BE2C (cell line): ENCODE data around the gene HDGFL2.

Source experiments
- DNase-seq: peaks from one replicate; pipeline ENCODE4 v3.0.0-alpha.2; 2020
- H3K27me3 ChIP-seq: fragments of 250-450 bp; sonication (Bioruptor Pico); 2 replicates; pipeline ENCODE4 v1.5.1; 2020; ENCODE audit warnings: mild to moderate bottlenecking
- H3K36me3 ChIP-seq: fragments of 250-450 bp; sonication (Bioruptor Pico); 2 replicates; pipeline ENCODE4 v1.5.1; 2020; ENCODE audit warnings: mild to moderate bottlenecking
- H3K4me1 ChIP-seq: fragments of 250-450 bp; sonication (Bioruptor Pico); 2 replicates; pipeline ENCODE4 v1.5.1; 2020
- H3K4me3 ChIP-seq: 2 replicates; pipeline ENCODE4 v1.5.1; 2011; ENCODE audit warnings: low read depth, low read length
- H3K9me3 ChIP-seq: fragments of 250-450 bp; sonication (Bioruptor Pico); 2 replicates; pipeline ENCODE4 v1.5.1; 2020
- TF ChIP-seq, protein P1 (sequence below): IDR thresholded peaks from 2 replicates; pipeline ENCODE4 v1.5.1; 2012; ENCODE audit warnings: mild to moderate bottlenecking, low read depth, low read length

HDGFL2 gene

GRCh38 chr19:4506449-4507149 is 34.5 kb downstream of the HDGFL2 start:
- Histone ChIP-seq H3K9me3 (no peaks in the 10 kb centered on the region), H3K36me3 (peaks cover 13% of the 10 kb centered on the region), H3K4me3 (no peak overlapping the region), H3K27me3 (no peaks in the 10 kb centered on the region), H3K4me1 (no peaks in the 10 kb centered on the region)
- DNase-seq: no peak
- TF ChIP-seq, protein P1, sequence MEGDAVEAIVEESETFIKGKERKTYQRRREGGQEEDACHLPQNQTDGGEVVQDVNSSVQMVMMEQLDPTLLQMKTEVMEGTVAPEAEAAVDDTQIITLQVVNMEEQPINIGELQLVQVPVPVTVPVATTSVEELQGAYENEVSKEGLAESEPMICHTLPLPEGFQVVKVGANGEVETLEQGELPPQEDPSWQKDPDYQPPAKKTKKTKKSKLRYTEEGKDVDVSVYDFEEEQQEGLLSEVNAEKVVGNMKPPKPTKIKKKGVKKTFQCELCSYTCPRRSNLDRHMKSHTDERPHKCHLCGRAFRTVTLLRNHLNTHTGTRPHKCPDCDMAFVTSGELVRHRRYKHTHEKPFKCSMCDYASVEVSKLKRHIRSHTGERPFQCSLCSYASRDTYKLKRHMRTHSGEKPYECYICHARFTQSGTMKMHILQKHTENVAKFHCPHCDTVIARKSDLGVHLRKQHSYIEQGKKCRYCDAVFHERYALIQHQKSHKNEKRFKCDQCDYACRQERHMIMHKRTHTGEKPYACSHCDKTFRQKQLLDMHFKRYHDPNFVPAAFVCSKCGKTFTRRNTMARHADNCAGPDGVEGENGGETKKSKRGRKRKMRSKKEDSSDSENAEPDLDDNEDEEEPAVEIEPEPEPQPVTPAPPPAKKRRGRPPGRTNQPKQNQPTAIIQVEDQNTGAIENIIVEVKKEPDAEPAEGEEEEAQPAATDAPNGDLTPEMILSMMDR: peak; percentile 20; the same call in 1 of the 2 replicates

GRCh38 chr19:4507150-4507452 is 35.0 kb downstream of the HDGFL2 start:
- no peak overlapping the region for H3K4me3 ChIP-seq
- no peaks in the 10 kb centered on the region for H3K9me3 ChIP-seq
- TF ChIP-seq, protein P1: no peak
- no peak for DNase-seq
- peaks cover 12% of the 10 kb centered on the region for H3K36me3 ChIP-seq
- no peaks in the 10 kb centered on the region for H3K4me1 ChIP-seq
- H3K27me3 ChIP-seq: no peaks in the 10 kb centered on the region

GRCh38 chr19:4507804-4508203 is 35.7 kb downstream of the HDGFL2 start:
- no peak for DNase-seq
- Histone ChIP-seq H3K27me3 (no peaks in the 10 kb centered on the region), H3K36me3 (peaks cover 6% of the 10 kb centered on the region), H3K9me3 (no peaks in the 10 kb centered on the region), H3K4me3 (no peak overlapping the region), H3K4me1 (no peaks in the 10 kb centered on the region)
- TF ChIP-seq, protein P1: no peak

DNA sequence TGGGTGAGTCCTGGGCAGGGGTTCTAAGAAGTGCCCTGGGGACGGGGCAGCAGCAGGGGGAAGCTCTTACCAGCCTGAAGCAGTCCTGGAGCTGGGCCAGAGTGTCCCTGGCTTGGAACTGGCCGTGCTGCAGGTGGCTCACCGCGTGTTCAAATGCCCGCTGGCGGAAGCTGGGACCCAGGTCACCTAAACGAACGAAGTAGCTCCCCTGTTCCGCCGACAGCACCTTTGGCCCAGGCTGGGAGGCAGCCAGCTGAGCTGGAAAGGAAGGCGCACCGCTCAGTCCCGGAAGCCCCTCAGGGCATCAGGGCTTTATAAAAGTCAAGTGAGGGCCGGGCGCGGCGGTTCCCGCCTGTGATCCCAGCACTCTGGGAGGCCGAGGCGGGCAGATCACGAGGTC is 36.6 kb downstream of the HDGFL2 start:
- no peak overlapping the region for H3K4me3 ChIP-seq
- H3K36me3 ChIP-seq: peaks cover 6% of the 10 kb centered on the region
- no peaks in the 10 kb centered on the region for H3K9me3 ChIP-seq
- peak; percentile 55 for DNase-seq
- no peaks in the 10 kb centered on the region for H3K27me3 ChIP-seq
- TF ChIP-seq, protein P1: no peak
- no peaks in the 10 kb centered on the region for H3K4me1 ChIP-seq

DNA sequence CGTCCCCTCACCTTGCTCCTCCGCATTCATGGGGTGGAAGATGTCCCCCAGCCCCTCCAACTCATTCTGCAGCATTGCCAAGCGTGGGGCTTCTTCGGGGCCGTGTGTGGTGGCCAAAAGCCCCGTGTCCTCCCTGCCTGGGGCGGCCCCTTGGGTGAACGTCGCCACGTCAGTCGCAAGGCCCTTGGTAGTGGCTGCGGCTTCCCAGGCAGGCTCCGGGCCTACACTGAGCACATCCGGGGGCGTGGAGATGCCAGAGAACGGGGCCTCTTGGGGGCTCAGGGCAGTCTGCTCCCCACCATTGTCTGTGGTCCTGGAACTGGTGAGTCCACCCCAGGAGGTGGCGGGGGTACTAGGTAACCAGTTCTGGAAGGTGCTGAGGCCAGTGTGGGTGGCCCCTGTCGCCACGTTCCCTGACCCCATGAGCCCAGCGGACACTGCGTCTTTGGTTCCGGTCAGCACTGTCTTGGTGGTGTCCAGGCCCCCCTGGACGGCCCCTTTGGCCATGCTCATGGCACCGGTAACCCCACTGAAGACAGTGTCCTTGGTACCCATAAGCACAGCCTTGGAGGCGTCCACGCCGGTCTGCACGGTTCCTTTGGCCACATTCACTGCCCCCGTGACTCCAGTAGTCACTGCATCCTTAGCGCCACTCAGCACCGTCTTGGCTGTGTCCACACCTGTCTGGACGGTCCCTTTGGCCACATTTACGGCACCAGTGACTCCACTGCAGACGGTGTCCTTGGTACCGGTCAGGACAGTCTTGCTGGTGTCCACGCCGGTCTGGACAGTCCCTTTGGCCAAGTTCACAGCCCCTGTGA is 38.5 kb downstream of the HDGFL2 start:
- H3K9me3 ChIP-seq: no peaks in the 10 kb centered on the region
- no peaks in the 10 kb centered on the region for H3K36me3 ChIP-seq
- H3K27me3 ChIP-seq: no peaks in the 10 kb centered on the region
- H3K4me1 ChIP-seq: no peaks in the 10 kb centered on the region
- TF ChIP-seq, protein P1: no peak
- DNase-seq: no peak
- no peak overlapping the region for H3K4me3 ChIP-seq
